Left ventricle myocardium inferior (tissue), 1 donor: Measurements from ENCODE around the gene VTI1A. TPM values are rescaled to one million over a fixed set of nuclear protein-coding genes. Genes with fewer than 3 reads are reported as not detected.

ENCODE experiments used
- DNase-seq: peaks from one replicate; pipeline ENCODE4 v3.0.0-alpha.2; 2020
- H3K27ac ChIP-seq: fragments of 200-600 bp; replicated peaks from 2 replicates; pipeline ENCODE4 v1.8.0; 2021
- H3K27me3 ChIP-seq: fragments of 200-600 bp; 2 replicates; pipeline ENCODE4 v1.8.0; 2021; ENCODE audit warnings: low read depth
- H3K36me3 ChIP-seq: fragments of 200-600 bp; 2 replicates; pipeline ENCODE4 v1.8.0; 2021
- H3K4me1 ChIP-seq: fragments of 200-600 bp; 2 replicates; pipeline ENCODE4 v1.8.0; 2021
- H3K4me3 ChIP-seq: fragments of 200-600 bp; 2 replicates; pipeline ENCODE4 v1.8.0; 2021; ENCODE audit warnings: mild to moderate bottlenecking, moderate library complexity
- H3K9me3 ChIP-seq: fragments of 200-600 bp; replicated peaks from 2 replicates; pipeline ENCODE4 v1.8.0; 2021
- intact Hi-C: fragments of 100-400 bp; cut with micrococcal nuclease; formaldehyde crosslinking; loops from one replicate; pipeline ENCODE4 v1.11.0; 2022
- total RNA-seq: library from RNA; stranded (reverse); fragmentation: NEBNext Ultra II Directional; extraction: Animal tissue kit (Norgen Biotek cat#: 25700); gene quantifications from one replicate; pipeline ENCODE4 v1.2.1, GENCODE V29; 2021
- TF ChIP-seq, protein P1 (sequence below): fragments of 200-600 bp; IDR thresholded peaks from 2 replicates; pipeline ENCODE4 v1.8.0; 2021; ENCODE audit warnings: antibody characterized with exemption, mild to moderate bottlenecking, borderline replicate concordance
- donor health status: DM: no; HTN: yes; CAD: no; lungs with severe emphysema.

Gene VTI1A
- total RNA-seq, 1 donor from 2014 or later, result 20.5 TPM

- H3K4me1 ChIP-seq, result no peaks in the 10 kb centered on the region
- intact Hi-C loops, result no loop called here
- no peaks in the 10 kb centered on the region for H3K9me3 ChIP-seq
- H3K36me3 ChIP-seq, result peaks cover 5% of the 10 kb centered on the region
- TF ChIP-seq, protein P1, sequence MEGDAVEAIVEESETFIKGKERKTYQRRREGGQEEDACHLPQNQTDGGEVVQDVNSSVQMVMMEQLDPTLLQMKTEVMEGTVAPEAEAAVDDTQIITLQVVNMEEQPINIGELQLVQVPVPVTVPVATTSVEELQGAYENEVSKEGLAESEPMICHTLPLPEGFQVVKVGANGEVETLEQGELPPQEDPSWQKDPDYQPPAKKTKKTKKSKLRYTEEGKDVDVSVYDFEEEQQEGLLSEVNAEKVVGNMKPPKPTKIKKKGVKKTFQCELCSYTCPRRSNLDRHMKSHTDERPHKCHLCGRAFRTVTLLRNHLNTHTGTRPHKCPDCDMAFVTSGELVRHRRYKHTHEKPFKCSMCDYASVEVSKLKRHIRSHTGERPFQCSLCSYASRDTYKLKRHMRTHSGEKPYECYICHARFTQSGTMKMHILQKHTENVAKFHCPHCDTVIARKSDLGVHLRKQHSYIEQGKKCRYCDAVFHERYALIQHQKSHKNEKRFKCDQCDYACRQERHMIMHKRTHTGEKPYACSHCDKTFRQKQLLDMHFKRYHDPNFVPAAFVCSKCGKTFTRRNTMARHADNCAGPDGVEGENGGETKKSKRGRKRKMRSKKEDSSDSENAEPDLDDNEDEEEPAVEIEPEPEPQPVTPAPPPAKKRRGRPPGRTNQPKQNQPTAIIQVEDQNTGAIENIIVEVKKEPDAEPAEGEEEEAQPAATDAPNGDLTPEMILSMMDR, result no peak
- no peak overlapping the region for H3K4me3 ChIP-seq
- no peak for DNase-seq
- no peak overlapping the region for H3K27ac ChIP-seq
- H3K27me3 ChIP-seq, result no peaks in the 10 kb centered on the region
Observed at GRCh38 chr10:112603062-112603461, 156.0 kb downstream of the VTI1A start.

DNA sequence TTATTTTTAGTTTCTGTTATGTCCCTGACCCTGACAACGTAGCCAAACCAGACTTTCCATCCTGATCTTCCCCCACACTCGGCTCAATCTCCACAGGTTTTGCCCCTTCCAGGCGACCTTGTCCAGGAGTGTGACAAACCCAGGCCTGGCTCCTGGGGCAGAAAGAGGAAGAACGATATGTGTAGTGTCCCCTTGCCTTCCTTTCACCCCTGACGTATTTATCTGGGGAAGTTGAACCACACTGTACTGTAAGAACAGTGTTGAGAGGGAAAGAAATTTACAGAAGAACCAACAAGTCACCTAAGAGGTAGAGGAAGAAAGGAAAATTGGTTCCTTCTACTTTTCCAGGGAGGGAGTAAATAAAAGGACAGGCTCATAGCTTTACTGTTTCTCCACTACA, 158.0 kb downstream of the VTI1A start:
- Histone ChIP-seq H3K27me3 (no peaks in the 10 kb centered on the region), H3K27ac (no peak overlapping the region), H3K9me3 (no peaks in the 10 kb centered on the region), H3K36me3 (peaks cover 5% of the 10 kb centered on the region), H3K4me3 (no peak overlapping the region), H3K4me1 (no peaks in the 10 kb centered on the region)
- no peak for DNase-seq
- intact Hi-C loops, result no loop called here
- TF ChIP-seq, protein P1, result no peak

- Histone ChIP-seq H3K9me3 (no peaks in the 10 kb centered on the region), H3K27me3 (no peaks in the 10 kb centered on the region)
Observed at GRCh38 chr10:112607506-112607905, 160.5 kb downstream of the VTI1A start.

GRCh38 chr10:112613620-112614019, 166.6 kb downstream of the VTI1A start:
- Histone ChIP-seq H3K36me3 (no peaks in the 10 kb centered on the region), H3K27me3 (no peaks in the 10 kb centered on the region), H3K4me3 (no peak overlapping the region), H3K9me3 (peaks cover 18% of the 10 kb centered on the region), H3K27ac (no peak overlapping the region), H3K4me1 (peaks cover 11% of the 10 kb centered on the region)
- DNase-seq, result peak; percentile 15
- TF ChIP-seq, protein P1, result no peak
- intact Hi-C loops, result no loop called here

More at GRCh38 chr10:112607506-112607905, 160.5 kb downstream of the VTI1A start:
- Histone ChIP-seq H3K4me1 (no peaks in the 10 kb centered on the region), H3K36me3 (peaks cover 5% of the 10 kb centered on the region), H3K4me3 (no peak overlapping the region), H3K27ac (no peak overlapping the region)
- DNase-seq, result no peak
- intact Hi-C loops, result no loop called here
- TF ChIP-seq, protein P1, result no peak

DNA sequence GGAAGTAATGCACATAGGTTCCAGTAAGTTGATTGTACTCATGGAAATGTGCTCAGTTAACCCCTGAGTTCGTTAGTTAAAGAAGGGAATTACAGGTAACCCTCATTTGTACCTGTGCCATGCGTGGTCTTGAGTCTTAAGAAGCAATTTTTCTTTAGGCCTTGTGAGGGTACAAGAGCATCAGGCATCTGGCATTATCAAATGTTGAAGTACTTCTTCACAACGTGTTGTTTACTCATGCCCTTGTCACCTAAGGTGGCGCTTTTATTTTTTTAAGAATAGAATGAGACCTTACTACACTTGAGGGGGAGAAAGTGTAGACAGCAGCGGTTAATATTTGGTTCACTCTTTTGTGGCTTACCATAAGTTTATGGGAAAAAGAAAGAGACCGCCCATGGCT, 167.1 kb downstream of the VTI1A start:
- DNase-seq, result no peak
- TF ChIP-seq, protein P1, result no peak
- Histone ChIP-seq H3K36me3 (no peaks in the 10 kb centered on the region), H3K27ac (no peak overlapping the region), H3K4me1 (peaks cover 11% of the 10 kb centered on the region), H3K9me3 (peaks cover 18% of the 10 kb centered on the region), H3K27me3 (no peaks in the 10 kb centered on the region), H3K4me3 (no peak overlapping the region)
- intact Hi-C loops, result no loop called here

DNA sequence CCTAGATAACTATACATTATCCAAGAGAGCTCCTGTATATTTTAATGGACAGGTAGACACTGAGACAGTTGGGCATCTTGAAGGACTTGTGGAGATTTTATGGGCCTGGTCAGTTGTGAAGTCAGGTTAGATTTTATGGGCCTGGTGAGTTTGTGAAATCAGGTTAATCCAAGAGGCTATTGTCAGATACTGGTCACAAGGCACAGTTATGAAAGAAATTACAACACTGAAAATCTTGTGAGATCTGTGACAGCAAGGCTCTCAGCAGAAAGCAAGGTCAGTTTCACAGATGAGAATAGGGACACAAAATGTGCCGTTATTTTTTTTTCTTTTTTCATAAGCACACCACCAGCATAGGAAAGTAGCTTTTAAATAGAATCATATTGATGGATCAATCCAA, 167.6 kb downstream of the VTI1A start:
- intact Hi-C loops, result no loop called here
- TF ChIP-seq, protein P1, result no peak
- Histone ChIP-seq H3K4me3 (no peak overlapping the region), H3K4me1 (peaks cover 15% of the 10 kb centered on the region), H3K36me3 (no peaks in the 10 kb centered on the region), H3K27ac (no peak overlapping the region), H3K9me3 (peaks cover 18% of the 10 kb centered on the region), H3K27me3 (no peaks in the 10 kb centered on the region)
- DNase-seq, result no peak
